Neutrophil (primary cell): ENCODE results near the gene EPGN.

ENCODE experiments used
- H3K27ac ChIP-seq: fragments of 200-600 bp; sonication (generic); 2 replicates; pipeline ENCODE4 v1.5.1; 2016; ENCODE audit warnings: mild to moderate bottlenecking, moderate library complexity
- H3K27me3 ChIP-seq: fragments of 200-600 bp; sonication (generic); 2 replicates; pipeline ENCODE4 v1.6.0; 2016; ENCODE audit warnings: mild to moderate bottlenecking
- H3K36me3 ChIP-seq: fragments of 200-600 bp; sonication (generic); 2 replicates; pipeline ENCODE4 v1.5.1; 2017
- H3K4me1 ChIP-seq, 2 experiments: fragments of 200-600 bp in 1 of 2; sonication (generic) in 1 of 2; 1 replicate in 1 of 2; 2 replicates in 1 of 2; pipeline versions ENCODE4 v1.5.1 to v1.6.1; 2013 to 2016; ENCODE audit warnings: low read depth in 1 of 2, low read length in 1 of 2, mild to moderate bottlenecking in 1 of 2, moderate library complexity in 1 of 2; ENCODE audit not compliant: control insufficient read depth in 1 of 2, insufficient read depth in 1 of 2
- H3K4me3 ChIP-seq, 2 experiments: fragments of 200-600 bp in 1 of 2; sonication (generic) in 1 of 2; 1 replicate in 1 of 2; 2 replicates in 1 of 2; pipeline ENCODE4 v1.5.1; 2013 to 2016; ENCODE audit warnings: low read depth in 1 of 2, low read length in 1 of 2, mild to moderate bottlenecking in 1 of 2, moderate library complexity in 1 of 2
- H3K9me3 ChIP-seq: fragments of 200-600 bp; sonication (generic); 2 replicates; pipeline ENCODE4 v1.5.1; 2016
- TF ChIP-seq, protein P1 (sequence below): fragments of 200-600 bp; sonication (generic); IDR thresholded peaks from 2 replicates; pipeline ENCODE4 v1.5.1; 2016; ENCODE audit warnings: antibody characterized with exemption

The EPGN gene

DNA sequence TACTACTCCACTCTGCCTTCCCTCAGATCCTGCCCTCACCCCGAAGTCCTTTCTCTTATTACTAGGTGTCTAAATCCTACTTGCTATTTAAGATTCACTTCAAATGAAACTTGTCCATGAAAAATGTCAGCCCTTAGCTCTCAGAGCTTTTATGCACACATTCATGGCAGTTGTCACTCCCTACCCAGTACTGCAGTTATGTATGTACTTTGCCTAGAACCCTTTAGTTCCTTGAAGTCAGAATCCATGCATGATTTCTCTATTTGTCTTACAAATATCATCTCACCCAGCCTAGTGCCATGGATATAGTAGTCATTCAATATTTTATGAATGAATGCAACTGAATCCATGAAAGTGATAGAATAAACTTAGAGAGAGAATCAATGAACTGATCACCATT is 3.3 kb upstream of the EPGN start:
- H3K27ac ChIP-seq: no peak overlapping the region
- no peaks in the 10 kb centered on the region for H3K4me1 ChIP-seq
- no peaks in the 10 kb centered on the region for H3K9me3 ChIP-seq
- TF ChIP-seq, protein P1, sequence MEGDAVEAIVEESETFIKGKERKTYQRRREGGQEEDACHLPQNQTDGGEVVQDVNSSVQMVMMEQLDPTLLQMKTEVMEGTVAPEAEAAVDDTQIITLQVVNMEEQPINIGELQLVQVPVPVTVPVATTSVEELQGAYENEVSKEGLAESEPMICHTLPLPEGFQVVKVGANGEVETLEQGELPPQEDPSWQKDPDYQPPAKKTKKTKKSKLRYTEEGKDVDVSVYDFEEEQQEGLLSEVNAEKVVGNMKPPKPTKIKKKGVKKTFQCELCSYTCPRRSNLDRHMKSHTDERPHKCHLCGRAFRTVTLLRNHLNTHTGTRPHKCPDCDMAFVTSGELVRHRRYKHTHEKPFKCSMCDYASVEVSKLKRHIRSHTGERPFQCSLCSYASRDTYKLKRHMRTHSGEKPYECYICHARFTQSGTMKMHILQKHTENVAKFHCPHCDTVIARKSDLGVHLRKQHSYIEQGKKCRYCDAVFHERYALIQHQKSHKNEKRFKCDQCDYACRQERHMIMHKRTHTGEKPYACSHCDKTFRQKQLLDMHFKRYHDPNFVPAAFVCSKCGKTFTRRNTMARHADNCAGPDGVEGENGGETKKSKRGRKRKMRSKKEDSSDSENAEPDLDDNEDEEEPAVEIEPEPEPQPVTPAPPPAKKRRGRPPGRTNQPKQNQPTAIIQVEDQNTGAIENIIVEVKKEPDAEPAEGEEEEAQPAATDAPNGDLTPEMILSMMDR: no peak
- H3K36me3 ChIP-seq: no peaks in the 10 kb centered on the region
- no peak overlapping the region for H3K4me3 ChIP-seq
- no peaks in the 10 kb centered on the region for H3K27me3 ChIP-seq

DNA sequence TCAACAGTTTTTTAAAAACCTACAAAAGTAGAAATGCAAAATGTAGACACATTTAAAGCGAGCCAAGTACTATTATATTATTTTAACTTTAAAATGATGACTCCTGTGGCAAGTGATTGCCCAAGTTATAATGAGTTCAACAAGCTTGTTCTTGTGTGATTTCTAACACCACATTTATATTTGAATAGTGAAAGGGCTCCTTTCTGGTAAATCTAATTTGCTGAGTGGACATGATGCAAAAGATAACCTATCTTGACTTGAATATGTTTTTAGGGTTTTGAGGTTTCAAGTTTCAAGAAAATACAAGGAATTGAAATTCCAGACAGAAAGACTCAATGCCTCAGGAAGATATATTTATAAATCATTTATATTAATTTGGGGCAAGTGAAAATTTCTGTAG is 1.1 kb upstream of the EPGN start:
- Histone ChIP-seq H3K9me3 (no peaks in the 10 kb centered on the region), H3K36me3 (no peaks in the 10 kb centered on the region), H3K27me3 (no peaks in the 10 kb centered on the region), H3K4me1 (no peaks in the 10 kb centered on the region), H3K27ac (no peak overlapping the region), H3K4me3 (no peak overlapping the region)
- TF ChIP-seq, protein P1: no peak

DNA sequence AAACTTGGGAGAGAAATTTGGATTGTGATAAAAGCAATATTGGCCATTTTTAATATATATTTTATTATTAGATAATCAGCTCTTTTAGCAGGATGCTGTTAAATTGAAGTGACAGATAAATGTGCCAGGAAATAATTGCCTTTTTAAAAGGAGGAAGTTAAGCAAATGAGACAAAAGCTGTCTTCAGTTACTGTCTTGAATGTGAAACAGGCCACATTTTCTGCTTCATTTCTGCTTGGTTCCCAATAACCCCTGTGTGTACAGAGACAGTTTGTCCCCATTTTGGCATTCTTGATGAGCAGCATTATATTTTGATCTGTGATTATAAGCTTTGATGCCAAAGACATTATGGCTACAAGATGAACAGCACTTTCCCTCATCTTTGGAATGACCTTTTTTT is 953 bp downstream of the EPGN start:
- TF ChIP-seq, protein P1: no peak
- Histone ChIP-seq H3K27ac (no peak overlapping the region), H3K27me3 (no peaks in the 10 kb centered on the region), H3K36me3 (no peaks in the 10 kb centered on the region), H3K9me3 (no peaks in the 10 kb centered on the region), H3K4me1 (no peaks in the 10 kb centered on the region), H3K4me3 (no peak overlapping the region)

DNA sequence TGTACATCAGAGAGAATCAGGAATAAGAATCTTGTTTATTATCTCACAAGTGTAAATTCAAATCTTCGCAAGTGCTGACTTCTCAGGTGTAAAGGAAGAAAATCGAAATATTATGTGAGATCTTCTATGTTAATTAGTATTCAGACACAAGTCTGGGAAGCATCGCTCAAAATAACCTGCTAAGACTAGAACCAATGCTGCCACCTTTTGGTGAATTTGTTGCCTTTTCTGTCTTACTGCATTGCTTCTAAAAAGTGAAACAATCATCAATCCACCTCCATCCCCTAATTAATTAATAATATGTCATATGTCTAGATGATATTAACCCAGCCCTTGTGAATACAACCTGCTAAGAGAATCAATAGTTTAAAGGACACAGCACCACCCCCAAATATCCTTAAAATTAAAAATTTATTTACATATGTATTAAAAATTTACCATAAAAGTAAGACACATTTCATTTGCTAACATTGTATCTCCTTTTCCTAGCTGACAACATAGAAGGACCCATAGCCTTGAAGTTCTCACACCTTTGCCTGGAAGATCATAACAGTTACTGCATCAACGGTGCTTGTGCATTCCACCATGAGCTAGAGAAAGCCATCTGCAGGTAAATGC is 3.5 kb downstream of the EPGN start:
- TF ChIP-seq, protein P1: no peak
- Histone ChIP-seq H3K27ac (no peak overlapping the region), H3K4me3 (no peak overlapping the region), H3K36me3 (no peaks in the 10 kb centered on the region), H3K27me3 (no peaks in the 10 kb centered on the region), H3K9me3 (no peaks in the 10 kb centered on the region), H3K4me1 (no peaks in the 10 kb centered on the region)

DNA sequence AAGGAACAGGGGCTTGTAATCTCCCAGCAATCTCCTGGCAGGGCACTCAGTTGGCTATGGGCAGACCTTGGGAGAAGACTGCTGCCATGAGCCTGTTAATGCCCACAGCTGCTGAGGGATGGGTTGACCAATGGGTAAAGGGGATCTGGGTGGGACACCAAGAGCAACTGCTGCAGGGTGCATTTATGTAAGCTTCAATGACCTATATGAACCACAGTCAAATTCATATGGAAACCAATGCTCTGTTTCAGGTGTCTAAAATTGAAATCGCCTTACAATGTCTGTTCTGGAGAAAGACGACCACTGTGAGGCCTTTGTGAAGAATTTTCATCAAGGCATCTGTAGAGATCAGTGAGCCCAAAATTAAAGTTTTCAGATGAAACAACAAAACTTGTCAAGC is 6.1 kb downstream of the EPGN start:
- Histone ChIP-seq H3K27me3 (no peaks in the 10 kb centered on the region), H3K27ac (no peak overlapping the region)

More for the DNA sequence above, 6.1 kb downstream of the EPGN start:
- no peaks in the 10 kb centered on the region for H3K9me3 ChIP-seq
- TF ChIP-seq, protein P1: no peak
- no peak overlapping the region for H3K4me3 ChIP-seq
- no peaks in the 10 kb centered on the region for H3K36me3 ChIP-seq
- no peaks in the 10 kb centered on the region for H3K4me1 ChIP-seq
